Measurements from ENCODE around the gene PCSK4. TPM values are rescaled to one million over a fixed set of nuclear protein-coding genes. Genes with fewer than 3 reads are reported as not detected.

The PCSK4 gene
- total RNA-seq, 2 donors from 2014 or later = 0.52 to 1.8 TPM

- intact Hi-C loops (cut with DNase I) = no loop called here
- DNase-seq (ENCODE audit: low spot score) = no peak
Observed at GRCh38 chr19:1475751-1476437, 14.3 kb downstream of the PCSK4 start.

- no peak for DNase-seq (ENCODE audit: low spot score)
- intact Hi-C loops (cut with DNase I) = no loop called here
Observed at GRCh38 chr19:1474765-1475351, 15.3 kb downstream of the PCSK4 start.

GRCh38 chr19:1474011-1474764, 16.0 kb downstream of the PCSK4 start:
- no peak for DNase-seq (ENCODE audit: low spot score)
- intact Hi-C loops (cut with DNase I) = no loop called here

- intact Hi-C loops (cut with DNase I) = no loop called here
- DNase-seq (ENCODE audit: low spot score) = no peak
Observed at GRCh38 chr19:1473085-1473851, 16.9 kb downstream of the PCSK4 start.

- DNase-seq (ENCODE audit: low spot score) = no peak
- intact Hi-C loops (cut with DNase I) = no loop called here
Observed at GRCh38 chr19:1472231-1473084, 17.7 kb downstream of the PCSK4 start.

- intact Hi-C loops (cut with DNase I) = no loop called here
- no peak for DNase-seq (ENCODE audit: low spot score)
Observed at GRCh38 chr19:1471515-1472160, 18.5 kb downstream of the PCSK4 start.

GRCh38 chr19:1471010-1471514, 19.1 kb downstream of the PCSK4 start:
- no peak for DNase-seq (ENCODE audit: low spot score)
- intact Hi-C loops (cut with DNase I) = no loop called here

- no peak for DNase-seq (ENCODE audit: low spot score)
- intact Hi-C loops (cut with DNase I) = no loop called here
Observed at GRCh38 chr19:1470305-1471009, 19.7 kb downstream of the PCSK4 start.

- intact Hi-C loops (cut with DNase I) = no loop called here
Observed at GRCh38 chr19:1470055-1470304, 20.2 kb downstream of the PCSK4 start.

GRCh38 chr19:1469255-1470054, 20.7 kb downstream of the PCSK4 start:
- intact Hi-C loops (cut with DNase I) = no loop called here
- DNase-seq (ENCODE audit: low spot score) = no peak

More at GRCh38 chr19:1470055-1470304, 20.2 kb downstream of the PCSK4 start:
- DNase-seq (ENCODE audit: low spot score) = no peak

GRCh38 chr19:1468821-1469254, 21.3 kb downstream of the PCSK4 start:
- intact Hi-C loops (cut with DNase I) = no loop called here
- DNase-seq (ENCODE audit: low spot score) = no peak

GRCh38 chr19:1468274-1468820, 21.8 kb downstream of the PCSK4 start:
- intact Hi-C loops (cut with DNase I) = no loop called here
- no peak for DNase-seq (ENCODE audit: low spot score)

- DNase-seq (ENCODE audit: low spot score) = no peak
- intact Hi-C loops (cut with DNase I) = no loop called here
Observed at GRCh38 chr19:1467490-1468273, 22.5 kb downstream of the PCSK4 start.

GRCh38 chr19:1467215-1467489, 23.0 kb downstream of the PCSK4 start:
- no peak for DNase-seq (ENCODE audit: low spot score)
- intact Hi-C loops (cut with DNase I) = no loop called here

- intact Hi-C loops (cut with DNase I) = no loop called here
- DNase-seq (ENCODE audit: low spot score) = no peak
Observed at GRCh38 chr19:1466461-1467214, 23.5 kb downstream of the PCSK4 start.

GRCh38 chr19:1466018-1466460, 24.1 kb downstream of the PCSK4 start:
- intact Hi-C loops (cut with DNase I) = no loop called here
- DNase-seq (ENCODE audit: low spot score) = no peak
